ENCODE results near the gene PROM1.

DNA sequence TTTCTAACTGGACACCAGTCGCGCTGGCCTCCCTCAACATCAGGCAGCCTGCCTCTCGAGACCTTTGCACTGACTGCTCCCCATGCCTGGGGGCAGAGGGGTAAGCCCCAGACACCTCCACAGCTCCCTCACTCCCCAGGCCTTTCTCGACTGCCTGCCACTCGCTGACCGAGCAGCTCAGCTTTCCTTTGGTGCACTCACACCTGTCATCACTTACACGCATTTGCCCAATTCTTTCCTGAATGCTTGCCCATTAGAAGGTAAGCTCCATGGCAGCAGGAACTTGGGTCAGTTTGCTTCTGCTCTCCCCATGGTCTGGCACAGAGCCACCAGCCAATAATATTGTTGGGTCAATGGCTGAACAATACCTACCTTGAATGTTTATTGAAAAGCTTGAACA is 32.2 kb upstream of the PROM1 start:
- TF ChIP-seq, protein P1, sequence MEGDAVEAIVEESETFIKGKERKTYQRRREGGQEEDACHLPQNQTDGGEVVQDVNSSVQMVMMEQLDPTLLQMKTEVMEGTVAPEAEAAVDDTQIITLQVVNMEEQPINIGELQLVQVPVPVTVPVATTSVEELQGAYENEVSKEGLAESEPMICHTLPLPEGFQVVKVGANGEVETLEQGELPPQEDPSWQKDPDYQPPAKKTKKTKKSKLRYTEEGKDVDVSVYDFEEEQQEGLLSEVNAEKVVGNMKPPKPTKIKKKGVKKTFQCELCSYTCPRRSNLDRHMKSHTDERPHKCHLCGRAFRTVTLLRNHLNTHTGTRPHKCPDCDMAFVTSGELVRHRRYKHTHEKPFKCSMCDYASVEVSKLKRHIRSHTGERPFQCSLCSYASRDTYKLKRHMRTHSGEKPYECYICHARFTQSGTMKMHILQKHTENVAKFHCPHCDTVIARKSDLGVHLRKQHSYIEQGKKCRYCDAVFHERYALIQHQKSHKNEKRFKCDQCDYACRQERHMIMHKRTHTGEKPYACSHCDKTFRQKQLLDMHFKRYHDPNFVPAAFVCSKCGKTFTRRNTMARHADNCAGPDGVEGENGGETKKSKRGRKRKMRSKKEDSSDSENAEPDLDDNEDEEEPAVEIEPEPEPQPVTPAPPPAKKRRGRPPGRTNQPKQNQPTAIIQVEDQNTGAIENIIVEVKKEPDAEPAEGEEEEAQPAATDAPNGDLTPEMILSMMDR (IDR thresholded peaks at IDR 0.05; ENCODE audit: insufficient read depth, low read length, poor library complexity, severe bottlenecking) = no peak
- no peak for TF ChIP-seq EZH2phosphoT487 (conservative IDR thresholded peaks at IDR 0.05; ENCODE audit: low read length)
